B cell (primary cell): ENCODE data around the gene MAP7D3. TPM values are rescaled to one million over a fixed set of nuclear protein-coding genes. Genes with fewer than 3 reads are reported as not detected.

Source experiments
- ATAC-seq: fragments of 200-7000 bp; cut with Tn5 transposase; one replicate; pipeline ENCODE4 v1.10.0; 2021; ENCODE audit warnings: low read depth, mild to moderate bottlenecking, moderate number of reproducible peaks, moderate library complexity
- CTCF ChIA-PET: fragments of 350-600 bp; sonication (Branson Sonifier 250); formaldehyde crosslinking; loops from one replicate; lab custom pipeline; 2021; ENCODE audit warnings: antibody characterized with exemption, inconsistent platforms; lab: Charles Lee
- POLR2A ChIA-PET: fragments of 350-600 bp; sonication (Branson Sonifier 250); formaldehyde crosslinking; loops from one replicate; lab custom pipeline; 2021; ENCODE audit warnings: antibody characterized with exemption; lab: Charles Lee
- DNase-seq: peaks from one replicate; pipeline ENCODE4 v3.0.0; 2013
- H2AFZ ChIP-seq: 2 replicates; pipeline ENCODE4 v1.6.1; 2012; ENCODE audit warnings: mild to moderate bottlenecking, low read depth, low read length; ENCODE audit not compliant: insufficient read depth, poor library complexity, severe bottlenecking
- H3K27ac ChIP-seq, 2 donors: 1 replicate in 1 of 2; 2 replicates in 1 of 2; pipeline ENCODE4 v1.5.1; 2012 to 2013; ENCODE audit warnings: low read length in 2 of 2, mild to moderate bottlenecking in 2 of 2, moderate library complexity in 1 of 2
- H3K27me3 ChIP-seq, 4 experiments: fragments of 200-600 bp in 1 of 4; sonication (generic) in 1 of 4; replicated peaks in 1 of 4; 1 replicate in 2 of 4; 2 replicates in 2 of 4; pipeline versions ENCODE4 v1.6.1 to v1.7.0; 2013 to 2016; ENCODE audit warnings: low read length in 3 of 4, mild to moderate bottlenecking in 2 of 4, mixed read lengths in 1 of 4, moderate library complexity in 1 of 4; ENCODE audit not compliant: insufficient read depth in 4 of 4, control insufficient read depth in 3 of 4; ENCODE audit errors: control extremely low read depth in 1 of 4
- H3K36me3 ChIP-seq, 2 experiments: replicated peaks in 1 of 2; 1 replicate in 1 of 2; 2 replicates in 1 of 2; pipeline versions ENCODE4 v1.6.1 to v1.7.1; 2013; ENCODE audit warnings: low read length in 1 of 2; ENCODE audit not compliant: insufficient read depth in 2 of 2, control insufficient read depth in 1 of 2; ENCODE audit errors: control extremely low read depth in 1 of 2, extremely low read depth in 1 of 2
- H3K4me1 ChIP-seq, 2 donors: fragments of 200-600 bp in 1 of 2; sonication (generic) in 1 of 2; 1 replicate in 1 of 2; 2 replicates in 1 of 2; pipeline versions ENCODE4 v1.5.1 to v1.6.1; 2013 to 2017; ENCODE audit warnings: low read length in 2 of 2; ENCODE audit not compliant: control insufficient read depth in 2 of 2, insufficient read depth in 2 of 2
- H3K4me2 ChIP-seq: replicated peaks from 2 replicates; pipeline ENCODE3; 2012; ENCODE audit warnings: mild to moderate bottlenecking, low read depth, low read length; ENCODE audit not compliant: poor library complexity, severe bottlenecking
- H3K4me3 ChIP-seq, 5 experiments: fragments of 200-600 bp in 1 of 5; sonication (generic) in 1 of 5; 1 replicate in 3 of 5; 2 replicates in 2 of 5; pipeline versions ENCODE4 v1.5.1 to v1.7.0; 2011 to 2016; ENCODE audit warnings: low read length in 4 of 5, mild to moderate bottlenecking in 4 of 5, low read depth in 2 of 5, control low read depth in 1 of 5, moderate library complexity in 1 of 5; ENCODE audit not compliant: insufficient read depth in 1 of 5; ENCODE audit errors: control extremely low read depth in 1 of 5, extremely low read depth in 1 of 5
- H3K79me2 ChIP-seq: fragments of 200-600 bp; sonication (generic); one replicate; pipeline ENCODE4 v1.6.0; 2016; ENCODE audit warnings: low read length; ENCODE audit not compliant: control insufficient read depth, insufficient read depth
- H3K9ac ChIP-seq: fragments of 200-600 bp; sonication (generic); 2 replicates; pipeline ENCODE4 v1.6.1; 2017; ENCODE audit warnings: mild to moderate bottlenecking, low read length, moderate library complexity
- H3K9me3 ChIP-seq, 3 donors: one replicate each; pipeline versions ENCODE4 v1.6.1 to v1.7.1; 2013; ENCODE audit warnings: low read length in 2 of 3; ENCODE audit not compliant: control insufficient read depth in 2 of 3, insufficient read depth in 1 of 3; ENCODE audit errors: control extremely low read depth in 1 of 3
- H4K20me1 ChIP-seq: 2 replicates; pipeline ENCODE4 v1.6.0; 2012; ENCODE audit warnings: mild to moderate bottlenecking, low read length; ENCODE audit not compliant: insufficient read depth, control insufficient read depth, poor library complexity, severe bottlenecking
- H3K27ac Mint-ChIP-seq: one replicate; pipeline ENCODE4 v1.8.0; 2021; ENCODE audit warnings: mixed read lengths
- H3K27me3 Mint-ChIP-seq: one replicate; pipeline ENCODE4 v1.8.0; 2021; ENCODE audit warnings: mixed read lengths
- H3K4me1 Mint-ChIP-seq: one replicate; pipeline ENCODE4 v1.8.0; 2021; ENCODE audit warnings: mixed read lengths
- H3K4me3 Mint-ChIP-seq: one replicate; pipeline ENCODE4 v1.8.0; 2021; ENCODE audit warnings: mixed read lengths
- H3K9me3 Mint-ChIP-seq: one replicate; pipeline ENCODE4 v1.8.0; 2022; ENCODE audit warnings: mixed read lengths; ENCODE audit not compliant: insufficient read depth
- CTCF ChIP-seq: fragments of 200-600 bp; IDR thresholded peaks from one replicate; pipeline ENCODE4 v1.8.0; 2022; ENCODE audit warnings: antibody characterized with exemption, mild to moderate bottlenecking
- EZH2 ChIP-seq: IDR thresholded peaks from 2 replicates; pipeline ENCODE4 v1.6.1; 2012; ENCODE audit warnings: borderline replicate concordance, low read depth, mild to moderate bottlenecking, moderate library complexity, low read length; ENCODE audit not compliant: insufficient read depth, poor library complexity, severe bottlenecking
- WGBS: methylation state at CpG from one replicate; pipeline ENCODE4 v1.1.5; 2013; ENCODE audit warnings: missing lambda C conversion rate; ENCODE audit not compliant: insufficient coverage; 5-methylcytosine and 5-hydroxymethylcytosine counted together
- intact Hi-C: fragments of 100-400 bp; cut with micrococcal nuclease; formaldehyde crosslinking; loops from one replicate; pipeline ENCODE4 v1.10.0; 2022
- polyA plus RNA-seq: library from polyadenylated mRNA; depleted of rRNA; stranded (reverse); fragments of >200 nt; gene quantifications from 2 replicates; pipeline ENCODE4 v1.2.3, GENCODE V29; 2012
- total RNA-seq, 2 donors: library from RNA; stranded (reverse); fragments of 120-200 nt in 1 of 2; gene quantifications; 1 replicate in 1 of 2; 2 replicates in 1 of 2; pipeline versions ENCODE4 v1.2.3 to v1.2.4, GENCODE V29; 2013 to 2022

Gene MAP7D3
- total and polyA plus RNA-seq, 2 donors (not counting 1 experiment from before 2014, with no cell fraction given) = 3.8 to 13.0 TPM

- Histone ChIP-seq H3K9me3 (no peaks in the 10 kb centered on the region), H3K4me2 (no peak overlapping the region), H3K27me3 (no peaks in the 10 kb centered on the region), H2AFZ (no peak overlapping the region), H3K4me3 (no peak overlapping the region), H3K36me3 (no peaks in the 10 kb centered on the region), H4K20me1 (no peaks in the 10 kb centered on the region), H3K4me1 (peaks cover 6 to 9% of the 10 kb centered on the region in 2 donors), H3K9ac (no peak overlapping the region), H3K27ac (no peak overlapping the region), H3K79me2 (no peaks in the 10 kb centered on the region)
- Mint-ChIP-seq H3K27ac (no peak overlapping the region), H3K9me3 (no peaks in the 10 kb centered on the region), H3K4me3 (no peak overlapping the region), H3K4me1 (peaks cover 10% of the 10 kb centered on the region), H3K27me3 (no peaks in the 10 kb centered on the region)
- ChIA-PET POLR2A (no interaction called here), CTCF (interaction anchor here (1.5 kb wide), 1 partner anchor 175 kb away, joined by 4 read pairs; no protein-coding TSS in a partner anchor)
- DNase-seq (no peak), ATAC-seq (no peak)
- intact Hi-C loops = no loop called here
- WGBS = no CpG with 5 or more reads among the region's 3 CpGs
- no peak for TF ChIP-seq CTCF
- TF ChIP-seq EZH2 = no peak
Observed at GRCh38 chrX:136203951-136204350, 47.2 kb downstream of the MAP7D3 start.

GRCh38 chrX:136203438-136203837 is 47.8 kb downstream of the MAP7D3 start:
- Histone ChIP-seq H2AFZ (no peak overlapping the region), H3K4me1 (peaks cover 6 to 8% of the 10 kb centered on the region in 2 donors), H3K79me2 (no peaks in the 10 kb centered on the region), H3K4me3 (no peak overlapping the region), H3K4me2 (no peak overlapping the region), H3K9me3 (no peaks in the 10 kb centered on the region), H3K27ac (no peak overlapping the region), H3K36me3 (no peaks in the 10 kb centered on the region), H4K20me1 (no peaks in the 10 kb centered on the region), H3K9ac (no peak overlapping the region), H3K27me3 (no peaks in the 10 kb centered on the region)
- H3K4me1 Mint-ChIP-seq = peaks cover 7% of the 10 kb centered on the region
- H3K27me3 Mint-ChIP-seq = no peaks in the 10 kb centered on the region
- H3K9me3 Mint-ChIP-seq = no peaks in the 10 kb centered on the region
- ATAC-seq = no peak
- TF ChIP-seq EZH2 (no peak), CTCF (no peak)
- DNase-seq = no peak
- H3K4me3 Mint-ChIP-seq = no peak overlapping the region
- ChIA-PET POLR2A (no interaction called here), CTCF (interaction anchor here (1.5 kb wide), 1 partner anchor 174 kb away, joined by 4 read pairs; no protein-coding TSS in a partner anchor)
- intact Hi-C loops = no loop called here
- no peak overlapping the region for H3K27ac Mint-ChIP-seq
